ENCODE data around the gene LCN10.
A peak's percentile ranks its signal among the peaks of the same experiment; 100 is the strongest.

The LCN10 gene

GRCh38 chr9:136698635-136699246, 44.0 kb downstream of the LCN10 start:
- no peak for DNase-seq

DNA sequence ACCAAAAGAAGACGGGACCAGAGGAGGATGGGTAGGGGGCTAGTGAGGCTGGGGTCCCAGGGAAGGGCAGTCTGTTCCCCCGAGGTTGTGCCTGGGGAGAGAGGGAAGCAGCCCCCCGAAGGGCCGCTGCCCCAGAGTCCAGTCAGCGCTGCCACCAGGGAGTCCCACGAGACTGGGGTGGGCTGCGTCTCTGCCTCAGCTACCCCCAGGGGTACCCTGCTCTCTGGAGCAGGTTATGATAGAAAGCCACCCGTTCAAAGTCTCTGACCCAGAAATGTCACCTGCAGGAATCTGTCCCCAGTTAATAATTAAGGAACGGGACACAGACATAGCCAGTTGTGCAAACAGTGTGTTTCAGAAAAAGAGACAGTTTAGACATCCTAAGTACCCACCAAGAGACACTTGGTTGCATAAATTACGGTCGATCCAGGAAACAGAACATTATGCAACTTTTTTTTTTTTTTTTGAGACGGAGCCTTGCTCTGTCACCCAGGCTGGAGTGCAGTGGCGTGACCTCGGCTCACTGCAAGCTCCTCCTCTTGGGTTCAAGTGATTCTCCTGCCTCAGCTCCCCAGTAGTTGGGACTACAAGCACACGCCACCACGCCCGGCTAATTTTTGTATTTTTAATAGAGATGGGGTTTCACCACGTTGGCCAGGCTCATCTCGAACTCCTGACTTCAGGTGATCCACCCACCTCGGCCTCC, 44.8 kb downstream of the LCN10 start:
- no peak for DNase-seq

GRCh38 chr9:136697146-136697820, 45.5 kb downstream of the LCN10 start:
- DNase-seq, result no peak

GRCh38 chr9:136696502-136696901, 46.2 kb downstream of the LCN10 start:
- DNase-seq, result no peak

DNA sequence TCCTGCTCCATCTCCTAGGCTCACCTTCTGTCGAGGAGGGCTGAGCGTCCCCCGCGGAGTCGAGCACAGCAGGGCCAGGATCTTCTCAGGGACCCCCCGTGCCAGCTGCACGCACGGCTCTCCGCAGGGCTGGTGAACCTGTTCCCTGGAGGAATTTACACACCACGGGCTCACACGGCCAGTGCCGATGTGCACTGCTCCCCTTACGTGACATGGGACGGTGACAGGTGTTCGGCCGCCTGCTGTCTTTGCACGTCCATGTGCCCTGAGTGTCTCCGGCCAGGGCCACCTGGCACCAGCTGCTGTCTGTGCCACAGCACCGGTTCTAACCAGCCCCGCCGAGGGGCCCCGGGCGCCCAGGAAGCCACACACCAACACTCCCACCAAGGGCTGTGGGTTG, 46.8 kb downstream of the LCN10 start:
- DNase-seq, result no peak

- no peak for DNase-seq
These were observed 47.3 kb downstream of the LCN10 start for GRCh38 chr9:136695435-136695895.

DNA sequence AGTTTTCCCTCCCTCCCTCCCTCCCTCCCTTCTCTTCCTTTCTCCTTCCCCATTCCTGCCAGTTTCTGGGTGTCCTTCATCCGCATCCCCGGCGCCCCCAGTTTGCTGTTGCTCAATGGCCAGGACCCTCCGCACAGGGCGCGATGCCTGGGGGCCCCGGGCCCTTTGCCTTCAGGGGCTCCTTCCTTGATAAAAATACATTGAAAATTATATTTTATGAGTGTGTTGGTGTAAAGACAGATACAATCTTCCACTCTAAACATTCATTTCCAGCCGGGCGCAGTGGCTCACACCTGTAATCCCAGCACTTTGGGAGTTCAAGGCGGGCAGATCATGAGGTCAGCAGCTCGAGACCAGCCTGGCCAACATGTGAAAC, 47.9 kb downstream of the LCN10 start:
- no peak for DNase-seq

DNA sequence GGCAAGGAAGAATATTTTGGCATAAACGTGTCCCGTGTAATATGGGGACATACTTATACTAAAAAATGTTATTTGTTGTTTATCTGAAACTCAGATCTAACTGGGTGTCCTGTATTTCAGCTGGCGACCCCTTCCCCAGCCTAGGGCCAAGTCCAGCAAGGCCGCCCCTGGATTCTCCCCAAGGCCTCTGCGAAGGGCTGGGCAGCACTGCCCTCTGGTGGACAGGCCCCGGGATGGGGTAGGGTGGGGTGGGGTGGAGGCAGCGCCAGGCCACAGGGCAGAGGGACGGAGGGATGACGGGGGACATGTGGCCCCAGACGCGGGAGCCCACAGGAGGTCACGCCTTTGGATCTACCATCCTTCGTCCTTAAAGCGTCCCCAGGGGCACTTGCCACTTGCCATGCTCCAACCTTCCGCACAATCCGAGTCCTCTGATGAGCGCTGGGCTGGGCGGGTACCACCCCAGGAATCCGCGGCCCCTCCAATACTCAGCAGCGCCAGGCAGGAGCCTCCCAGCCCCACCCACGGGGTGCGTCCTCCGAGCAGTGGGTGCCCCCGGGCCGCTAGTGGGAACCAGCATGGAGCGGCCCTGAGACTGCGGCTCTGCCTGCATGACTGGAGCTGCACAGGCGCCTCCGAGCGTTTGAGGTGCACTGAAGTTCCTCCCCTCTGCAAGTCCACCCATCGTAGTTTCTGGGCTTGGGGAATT, 48.4 kb downstream of the LCN10 start:
- DNase-seq, result peak; percentile 23

- DNase-seq, result no peak
These were observed 49.1 kb downstream of the LCN10 start for GRCh38 chr9:136693490-136694162.

DNA sequence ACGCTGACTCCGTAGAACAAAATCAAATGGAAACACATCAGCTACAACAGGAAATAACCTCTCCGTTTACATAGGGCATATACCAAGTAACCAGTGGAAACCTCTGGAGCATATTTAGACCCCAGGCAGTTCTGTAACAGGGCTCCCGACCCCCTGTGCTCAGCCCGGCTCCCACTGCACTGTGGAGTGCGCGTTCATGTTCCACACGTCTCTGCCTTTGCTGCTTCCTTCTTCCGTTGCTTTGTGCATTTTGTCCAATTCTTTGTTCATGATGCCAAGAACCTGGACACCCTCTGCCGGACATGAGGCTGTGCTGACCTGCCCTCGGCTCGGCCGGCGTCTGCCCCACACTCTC, 49.6 kb downstream of the LCN10 start:
- no peak for DNase-seq

DNA sequence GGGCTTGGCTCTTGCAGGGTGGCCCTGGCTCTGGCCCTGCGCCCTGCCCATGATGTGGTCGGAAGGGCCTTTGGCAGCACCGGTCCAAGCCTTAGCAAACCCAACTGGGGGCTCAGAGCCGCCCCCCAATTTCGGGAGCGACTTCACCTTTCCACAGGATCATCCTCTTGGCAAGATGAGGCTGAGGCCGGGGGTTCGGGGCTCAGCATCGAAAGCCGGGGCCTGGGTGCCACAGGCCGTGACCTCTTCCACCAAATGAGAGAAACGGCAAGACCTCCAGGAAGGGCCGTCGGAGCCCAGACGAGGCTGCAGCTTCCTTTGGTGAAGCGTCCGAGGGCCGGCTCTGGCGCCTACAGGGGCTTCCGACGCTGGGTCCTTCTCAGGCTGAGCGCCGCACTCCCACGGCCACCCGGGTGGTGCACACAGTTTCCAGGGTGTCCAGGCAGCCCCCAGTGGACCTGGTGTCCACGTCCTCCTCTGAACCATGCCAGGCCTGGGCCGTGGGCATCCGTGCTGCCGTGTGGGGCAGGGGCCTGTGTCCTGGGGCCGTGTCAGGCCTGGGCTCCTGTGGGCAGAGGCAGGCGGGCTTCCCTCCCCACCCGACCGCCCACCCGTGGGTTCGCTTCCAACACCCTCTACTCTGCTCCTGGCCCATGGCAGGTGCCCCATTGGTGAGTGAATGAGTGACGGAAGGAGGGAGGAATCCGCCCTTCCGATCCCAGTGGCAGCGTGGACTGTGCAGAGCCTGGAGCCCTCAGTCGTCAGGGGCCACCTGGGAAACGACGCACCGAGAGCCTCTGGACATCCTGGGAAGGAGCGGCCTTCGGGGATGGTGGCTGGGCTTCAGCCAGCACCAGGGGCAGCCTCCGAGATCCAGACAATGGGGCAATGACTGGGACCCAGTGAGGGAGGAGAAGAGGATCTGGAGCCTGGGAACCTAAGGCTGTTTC, 50.3 kb downstream of the LCN10 start:
- no peak for DNase-seq

GRCh38 chr9:136691316-136692184, 51.2 kb downstream of the LCN10 start:
- DNase-seq, result no peak

- no peak for DNase-seq
These were observed 51.9 kb downstream of the LCN10 start for GRCh38 chr9:136690806-136691261.

DNA sequence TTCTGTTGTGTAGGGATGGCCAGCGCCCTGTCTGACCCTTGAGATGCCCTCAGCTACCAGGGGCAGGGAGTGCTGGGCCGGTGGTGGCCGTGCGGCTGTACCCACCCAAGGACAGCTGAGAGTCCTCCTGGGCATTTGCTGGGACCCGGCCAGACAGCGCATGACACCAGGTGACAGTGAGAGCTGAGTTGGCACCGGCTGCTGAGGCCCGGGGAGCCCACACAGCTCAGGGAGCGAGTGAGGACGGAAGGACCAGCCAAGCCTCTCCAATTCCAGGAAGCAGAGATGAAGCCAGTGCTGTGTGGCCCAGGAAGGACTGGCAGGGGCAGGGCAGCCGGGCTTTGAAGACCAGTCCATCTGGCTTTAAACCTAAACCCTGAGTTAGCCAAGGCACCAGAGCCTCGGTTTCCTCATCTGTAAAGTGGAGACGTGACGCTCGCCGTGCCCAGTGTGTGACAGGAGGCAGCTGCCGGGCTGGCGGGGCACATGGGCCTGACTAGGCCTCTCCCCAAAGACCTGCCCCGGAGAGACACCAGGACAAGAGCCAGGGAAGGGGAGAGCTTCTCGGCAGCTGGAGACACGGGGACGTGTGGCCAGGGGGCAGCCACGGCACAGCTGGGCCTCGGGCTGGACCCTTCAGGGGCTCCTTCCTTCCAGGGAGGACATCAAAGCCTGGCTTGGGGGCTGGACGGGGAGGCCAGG, 52.5 kb downstream of the LCN10 start:
- no peak for DNase-seq

DNA sequence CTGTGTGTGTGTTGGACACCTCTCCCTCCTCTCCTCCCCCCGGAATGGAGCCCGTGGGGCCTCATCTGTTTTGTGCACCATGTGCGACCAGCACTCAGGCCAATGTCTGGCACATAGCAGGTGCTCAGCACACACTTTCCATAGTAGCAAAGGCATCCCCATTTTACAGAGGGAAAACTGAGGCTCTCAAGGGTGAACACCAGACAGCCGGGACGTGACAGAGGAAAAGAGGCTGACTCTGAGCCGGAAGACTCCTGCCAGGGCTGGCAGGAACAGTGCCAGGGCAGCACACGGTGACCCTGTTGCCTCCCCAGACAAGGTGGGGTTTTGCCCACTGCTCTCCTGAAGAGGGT, 53.7 kb downstream of the LCN10 start:
- DNase-seq, result no peak

DNA sequence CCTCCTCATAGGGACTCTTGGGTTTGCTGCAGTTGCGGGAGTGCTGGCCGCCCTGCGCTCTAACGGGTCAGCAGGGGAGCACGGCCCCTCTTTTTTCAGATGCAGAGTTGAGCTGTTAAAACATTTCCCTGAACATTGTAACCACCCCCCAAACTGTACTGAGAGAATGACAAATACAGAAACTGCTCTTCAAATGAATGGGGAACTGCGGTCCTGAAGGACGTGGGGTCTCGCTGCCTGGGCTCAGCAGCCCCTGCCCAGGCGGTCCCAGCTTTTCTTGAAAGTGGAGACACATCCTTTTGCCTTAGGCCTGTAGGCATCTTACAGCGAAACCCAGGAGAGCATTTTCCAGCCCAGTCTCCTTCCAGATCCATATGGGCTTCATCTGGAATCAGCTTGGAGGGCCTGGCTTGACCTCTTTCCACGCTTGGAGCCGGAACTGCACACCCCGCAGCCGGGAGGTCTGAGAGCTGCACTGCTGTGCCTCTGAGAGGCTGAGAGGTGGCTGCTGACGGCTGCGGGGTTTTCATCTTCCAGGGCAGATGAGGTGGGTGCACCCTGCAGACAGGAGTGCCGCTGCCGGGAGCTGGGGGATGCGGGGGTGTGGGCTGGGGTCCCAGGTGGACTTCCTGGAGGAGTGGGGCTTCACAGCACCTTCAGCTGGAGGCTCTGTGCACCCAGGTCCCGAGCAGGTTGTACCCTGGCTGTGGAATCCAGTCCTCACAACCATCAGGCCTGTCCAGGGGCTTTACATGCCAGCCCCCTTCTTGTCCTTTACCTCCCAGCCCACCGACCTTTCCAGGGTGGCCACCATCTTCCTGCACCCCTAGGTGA, 54.2 kb downstream of the LCN10 start:
- DNase-seq, result no peak

Measured in fibroblast of skin of back (primary cell).